GM18499 (cell line): ENCODE measurements around the gene EVI5L.
"Not testable (repeated sequence)": the region's sequence is repeated elsewhere in the genome, so short reads cannot be mapped to it uniquely, and the experiment has no call there.

Experiments
- ATAC-seq: cut with Tn5 transposase; IDR thresholded peaks from one replicate; pipeline ENCODE4 v1.9.1; 2021; ENCODE audit warnings: moderate number of reproducible peaks; ENCODE audit not compliant: insufficient read depth, unreplicated experiment

The EVI5L gene

DNA sequence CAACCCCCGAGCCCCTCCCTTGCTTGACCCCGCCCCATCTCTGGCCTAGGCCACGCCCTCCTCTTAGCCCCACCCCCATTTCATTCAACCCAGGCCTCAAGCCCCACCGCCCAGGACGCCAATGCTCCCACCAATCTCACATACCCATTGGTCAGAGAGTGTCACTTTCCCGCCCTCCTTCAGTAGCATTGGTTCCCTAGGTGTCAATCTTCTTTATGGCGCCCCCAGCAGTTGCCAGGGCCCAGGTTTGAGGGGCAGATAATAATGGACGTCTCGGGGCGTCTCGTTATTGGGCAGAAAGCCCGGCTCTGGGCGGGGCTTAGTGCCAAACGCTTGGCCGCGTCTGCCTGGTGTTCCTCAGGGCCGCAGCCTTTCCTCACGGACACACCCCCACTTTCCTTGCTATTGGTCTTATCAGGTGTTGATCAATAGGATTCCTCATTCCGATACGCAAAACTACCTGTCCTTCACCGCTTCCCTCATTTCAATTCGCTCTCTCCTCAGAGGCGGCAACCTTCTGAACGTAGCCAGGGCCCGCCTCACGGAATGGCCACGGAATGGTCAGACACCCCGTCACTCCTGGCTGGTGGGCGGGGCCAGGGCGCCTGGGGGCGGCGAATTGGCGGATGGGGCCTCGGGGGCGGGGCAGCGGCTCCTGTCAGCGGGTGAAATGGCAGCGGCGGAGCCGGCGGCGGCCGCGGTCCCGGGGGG lies at the start of gene EVI5L:
Gene EVI5L, plus strand, starts transcription at position 658 of the 711 bp plus-strand sequence. CDS start 16,325 bp downstream, outside the sequence.
- peak; percentile 85 for ATAC-seq

GRCh38 chr19:7781157-7781556 lies 48.9 kb upstream of the EVI5L start:
- no peak for ATAC-seq

GRCh38 chr19:7783991-7784423 lies 46.0 kb upstream of the EVI5L start:
- no peak for ATAC-seq

DNA sequence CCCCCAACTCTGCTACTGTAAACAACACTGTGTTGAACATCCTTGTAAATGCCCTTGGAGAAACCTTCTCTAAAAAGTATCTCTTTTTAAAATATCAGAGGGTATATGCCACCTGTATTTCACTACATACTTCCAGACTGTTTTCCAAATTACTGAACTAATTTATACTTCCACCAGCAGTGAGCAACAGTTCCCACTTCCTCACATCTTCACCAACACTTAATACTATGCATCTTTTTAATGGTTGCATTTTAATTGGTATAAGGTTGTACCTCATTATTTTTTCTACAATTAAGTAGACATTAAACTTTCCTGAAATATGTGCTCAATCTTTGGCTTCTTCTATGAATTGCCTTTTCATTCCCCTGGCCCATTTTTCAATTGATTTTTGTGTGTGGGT lies 45.2 kb upstream of the EVI5L start:
- no peak for ATAC-seq

- no peak for ATAC-seq
These were observed 42.9 kb upstream of the EVI5L start for GRCh38 chr19:7787141-7787540.

DNA sequence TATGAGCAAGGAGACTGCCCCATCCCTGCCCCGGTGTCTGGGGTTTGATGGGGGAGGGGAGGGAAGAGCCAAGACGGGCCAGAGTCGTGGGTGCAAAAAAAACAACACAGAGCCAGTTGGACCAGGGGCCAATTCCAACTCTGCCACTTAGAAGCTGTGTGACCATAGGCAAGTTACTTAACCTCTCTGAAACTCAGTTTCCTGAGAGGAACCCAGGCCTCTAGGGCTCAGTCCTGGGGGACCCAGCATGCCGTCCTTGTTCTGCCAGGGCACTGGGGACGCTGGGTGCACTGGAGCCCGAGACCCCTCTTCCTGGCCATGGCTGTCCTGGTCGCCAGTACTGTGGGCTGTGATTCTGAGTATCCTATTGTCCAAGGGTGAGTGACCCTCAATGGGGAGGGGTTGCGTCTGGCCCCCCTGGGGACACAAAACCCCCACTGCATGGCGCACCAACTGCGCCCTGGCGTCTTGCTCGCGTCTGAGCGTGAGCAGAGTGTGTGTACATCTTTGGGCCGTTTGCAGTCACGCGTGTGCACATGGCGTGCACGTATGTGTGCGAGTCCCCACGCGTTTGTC lies 42.3 kb upstream of the EVI5L start:
- no peak for ATAC-seq

DNA sequence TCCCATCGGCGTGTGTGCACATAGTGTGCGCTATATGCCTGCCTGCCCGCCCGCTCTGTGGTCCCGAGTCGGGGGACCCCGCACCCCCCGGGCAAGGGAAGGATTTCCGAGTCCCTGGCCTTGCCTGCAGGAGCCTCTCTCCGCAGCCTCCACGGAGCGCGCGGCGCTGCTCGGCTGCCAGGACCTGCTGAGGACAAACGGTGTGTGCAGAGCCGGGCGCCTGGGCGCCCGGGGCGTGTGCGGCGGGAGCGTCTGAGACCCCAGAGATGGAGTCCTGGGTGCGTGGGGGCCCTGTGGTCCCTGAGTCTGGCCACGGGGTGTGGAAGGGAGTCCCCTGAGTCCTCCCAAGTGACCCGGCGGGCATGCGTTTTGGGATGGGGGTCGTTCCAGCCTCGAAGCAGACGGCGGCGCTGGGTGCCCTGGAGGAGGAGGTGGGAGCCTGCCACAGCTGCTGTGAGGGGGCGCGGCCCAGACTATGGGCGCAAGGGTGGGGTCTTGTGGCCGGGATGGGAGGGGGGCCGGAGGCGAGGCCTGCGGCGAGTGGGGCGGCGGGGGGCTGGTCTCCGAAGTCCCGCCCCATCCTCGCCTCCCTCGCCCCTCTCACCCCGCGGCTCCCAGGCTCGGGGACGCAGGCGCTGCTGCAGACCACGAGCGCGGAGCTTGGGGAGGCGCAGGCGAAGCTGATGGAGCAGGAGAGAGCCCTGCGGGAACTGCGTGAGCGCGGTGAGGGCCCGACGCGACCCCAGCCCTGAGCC lies 41.7 kb upstream of the EVI5L start:
- no peak for ATAC-seq

DNA sequence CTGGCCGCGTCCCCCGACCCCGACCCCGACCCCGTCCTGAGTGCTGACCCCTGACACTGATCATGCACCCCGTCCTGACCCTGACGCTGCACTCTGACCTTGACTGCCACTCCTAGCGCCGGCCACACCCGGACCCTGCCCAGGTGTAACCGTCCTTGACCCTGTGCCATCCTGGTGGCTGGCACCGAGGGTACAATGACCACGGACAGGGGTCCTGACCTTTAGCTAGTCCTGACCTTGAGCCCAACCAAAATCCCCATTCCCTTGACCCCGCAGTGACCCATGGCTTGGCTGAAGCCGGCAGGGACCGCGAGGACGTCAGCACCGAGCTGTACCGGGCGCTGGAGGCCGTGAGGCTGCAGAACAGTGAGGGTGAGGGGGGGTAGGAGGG lies 41.1 kb upstream of the EVI5L start:
- ATAC-seq: no peak

DNA sequence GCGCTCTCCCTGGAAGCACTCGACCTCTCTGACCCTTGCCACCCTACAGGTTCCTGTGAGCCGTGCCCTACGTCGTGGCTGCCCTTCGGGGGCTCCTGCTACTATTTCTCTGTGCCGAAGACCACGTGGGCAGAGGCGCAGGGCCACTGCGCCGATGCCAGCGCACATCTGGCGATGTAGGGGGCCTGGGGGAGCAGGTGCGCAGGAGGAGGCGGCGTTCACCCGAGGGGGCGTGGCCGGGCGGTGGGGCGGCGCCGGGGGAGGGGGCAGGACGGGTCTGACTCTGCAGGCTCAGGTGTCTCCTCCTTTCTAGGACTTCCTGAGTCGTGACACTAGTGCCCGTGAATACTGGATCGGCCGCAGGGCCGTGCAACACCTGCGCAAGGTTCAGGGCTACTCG lies 40.6 kb upstream of the EVI5L start:
- no peak for ATAC-seq

GRCh38 chr19:7790416-7790815 lies 39.6 kb upstream of the EVI5L start:
- ATAC-seq: no peak

GRCh38 chr19:7792281-7792680 lies 37.7 kb upstream of the EVI5L start:
- no peak for ATAC-seq

- not testable (repeated sequence) for ATAC-seq
These were observed 37.3 kb upstream of the EVI5L start for GRCh38 chr19:7792701-7793100.

GRCh38 chr19:7793493-7793892 lies 36.5 kb upstream of the EVI5L start:
- ATAC-seq: no peak

DNA sequence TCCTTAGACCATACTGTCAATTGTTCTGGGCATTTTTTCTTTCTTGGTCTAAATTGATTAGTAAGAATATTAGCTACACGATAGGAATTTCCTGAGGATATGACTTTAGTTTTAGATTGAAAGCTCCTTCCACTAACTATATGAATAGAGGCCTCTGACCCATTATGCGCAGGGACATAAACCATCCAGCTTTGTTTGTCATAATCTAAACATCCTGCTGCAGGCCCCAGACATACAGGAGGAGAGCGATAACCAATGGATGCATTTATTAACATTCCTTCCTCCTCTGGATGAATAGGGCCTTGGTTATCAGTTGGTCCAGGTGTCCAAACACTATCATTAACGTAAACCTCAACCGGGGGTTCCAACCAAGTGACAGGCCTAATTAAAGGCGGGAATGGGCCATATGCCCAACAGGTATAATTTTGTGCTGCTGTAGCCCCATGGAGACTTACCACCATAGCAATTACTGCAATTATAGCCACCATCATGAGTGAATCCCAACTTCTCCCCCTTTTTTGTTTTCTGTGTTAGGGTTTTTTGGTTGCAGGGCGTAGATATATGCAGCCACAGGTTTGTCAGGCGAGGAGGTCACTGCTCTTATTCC lies 34.4 kb upstream of the EVI5L start:
- ATAC-seq: no peak

- ATAC-seq: no peak
These were observed 30.2 kb upstream of the EVI5L start for GRCh38 chr19:7799640-7800355.

GRCh38 chr19:7801020-7801570 lies 28.9 kb upstream of the EVI5L start:
- no peak for ATAC-seq

GRCh38 chr19:7806234-7806633 lies 23.8 kb upstream of the EVI5L start:
- ATAC-seq: no peak

DNA sequence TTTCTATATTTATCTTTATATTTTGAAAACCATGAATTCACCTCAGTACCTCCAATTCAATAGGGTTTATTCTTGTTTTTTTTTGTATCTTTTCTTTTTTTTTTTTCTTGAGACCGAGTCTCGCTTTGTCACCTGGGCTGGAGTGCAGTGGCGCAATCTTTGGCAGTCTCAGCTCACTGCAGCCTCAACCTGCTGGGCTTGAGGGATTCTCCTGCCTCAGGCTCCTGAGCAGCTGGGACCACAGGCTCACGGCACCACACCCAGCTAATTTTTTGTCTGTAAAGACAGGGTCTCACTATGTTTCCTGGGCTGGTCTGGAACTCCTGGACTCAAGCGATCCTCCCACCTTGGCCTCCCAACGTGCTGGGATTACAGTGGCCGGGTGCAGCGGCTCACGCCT lies 23.1 kb upstream of the EVI5L start:
- no peak for ATAC-seq

DNA sequence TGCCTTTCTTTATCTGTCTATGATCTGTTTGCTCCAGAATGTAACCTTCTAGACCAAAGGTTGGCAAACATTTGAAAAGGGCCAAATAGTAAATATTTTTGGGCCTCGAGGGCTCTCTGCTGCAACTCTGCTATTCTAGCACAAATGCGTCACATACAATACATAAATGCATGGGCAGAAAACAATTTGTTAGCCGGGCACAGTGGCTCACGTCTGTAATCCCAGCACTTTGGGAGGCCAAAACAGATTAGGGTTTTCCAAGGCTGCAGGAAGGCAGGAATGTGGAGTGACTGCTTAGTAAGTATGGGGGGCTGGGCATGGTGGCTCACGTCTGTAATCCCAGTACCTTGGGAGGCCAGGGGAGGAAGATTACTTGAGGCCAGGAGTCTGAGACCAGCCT lies 21.9 kb upstream of the EVI5L start:
- ATAC-seq: no peak

DNA sequence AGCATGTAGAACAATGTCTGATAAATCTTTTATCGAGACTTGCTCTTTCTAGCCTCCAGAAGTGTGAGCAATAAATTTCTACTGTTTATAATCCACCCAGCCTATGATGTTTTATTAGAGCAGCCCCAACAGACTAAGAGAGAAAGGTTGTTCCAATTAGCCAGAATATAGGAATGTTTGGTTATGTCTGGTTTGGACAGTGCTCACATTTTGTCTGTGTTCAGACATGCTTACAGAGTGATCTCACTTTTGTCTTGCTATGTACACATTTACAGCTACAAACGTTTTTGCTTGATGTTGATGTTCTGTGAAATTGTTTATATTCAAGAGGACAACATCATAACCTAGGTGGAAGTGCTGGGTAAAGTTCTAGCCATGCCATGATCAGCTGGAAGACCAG lies 18.0 kb upstream of the EVI5L start:
- no peak for ATAC-seq
